Fibroblast of lung (primary cell): ENCODE measurements around the gene HAPLN2. TPM values are rescaled to one million over a fixed set of nuclear protein-coding genes. Genes with fewer than 3 reads are reported as not detected.
"Not testable (repeated sequence)": the region's sequence is repeated elsewhere in the genome, so short reads cannot be mapped to it uniquely, and the experiment has no call there.

Experiments
- DNase-seq, 2 donors: peaks; one replicate each; pipeline versions ENCODE4 v3.0.0 to v3.0.0-alpha.2; 2010; ENCODE audit warnings: low read depth in 2 of 2
- H2AFZ ChIP-seq: 2 replicates; pipeline ENCODE4 v1.5.1; 2012; ENCODE audit warnings: low read length, control low read depth, inconsistent platforms
- H3K27ac ChIP-seq: 2 replicates; pipeline ENCODE4 v1.5.1; 2011; ENCODE audit warnings: low read length, control low read depth; ENCODE audit not compliant: insufficient read depth
- H3K27me3 ChIP-seq: 2 replicates; pipeline ENCODE4 v1.5.1; 2011; ENCODE audit warnings: mild to moderate bottlenecking, low read length; ENCODE audit not compliant: control insufficient read depth, insufficient read depth
- H3K36me3 ChIP-seq: 2 replicates; pipeline ENCODE4 v1.5.1; 2011; ENCODE audit warnings: low read length; ENCODE audit not compliant: control insufficient read depth, insufficient read depth
- H3K4me1 ChIP-seq: 2 replicates; pipeline ENCODE4 v1.5.1; 2011; ENCODE audit warnings: low read length; ENCODE audit not compliant: control insufficient read depth, insufficient read depth; ENCODE audit errors: extremely low read depth
- H3K4me2 ChIP-seq: 2 replicates; pipeline ENCODE4 v1.5.1; 2011; ENCODE audit warnings: low read length, control low read depth; ENCODE audit not compliant: insufficient read depth; ENCODE audit errors: extremely low read depth
- H3K4me3 ChIP-seq, 4 experiments: fragments of 200-600 bp in 1 of 4; sonication (generic) in 1 of 4; replicated peaks in 1 of 4; 2 replicates each; pipeline ENCODE4 v1.5.1; 2011 to 2016; ENCODE audit warnings: low read length in 4 of 4, low read depth in 3 of 4, mild to moderate bottlenecking in 3 of 4, control low read depth in 2 of 4, inconsistent platforms in 1 of 4, mixed read lengths in 1 of 4; ENCODE audit not compliant: insufficient read depth in 1 of 4; ENCODE audit errors: control extremely low read depth in 1 of 4
- H3K79me2 ChIP-seq: 2 replicates; pipeline ENCODE4 v1.5.1; 2012; ENCODE audit warnings: mild to moderate bottlenecking, low read length, inconsistent platforms; ENCODE audit not compliant: control insufficient read depth, insufficient read depth
- H3K9ac ChIP-seq: 2 replicates; pipeline ENCODE4 v1.5.1; 2011; ENCODE audit warnings: mild to moderate bottlenecking, low read length, control low read depth; ENCODE audit not compliant: insufficient read depth
- H3K9me3 ChIP-seq: 2 replicates; pipeline ENCODE4 v1.5.1; 2012; ENCODE audit warnings: low read depth, low read length; ENCODE audit not compliant: control insufficient read depth, insufficient read depth
- H4K20me1 ChIP-seq: 2 replicates; pipeline ENCODE4 v1.5.1; 2011; ENCODE audit warnings: low read length; ENCODE audit not compliant: control insufficient read depth, insufficient read depth; ENCODE audit errors: extremely low read depth
- EZH2 ChIP-seq: IDR thresholded peaks from 2 replicates; pipeline ENCODE4 v1.5.1; 2012; ENCODE audit warnings: low read length, control low read depth, mild to moderate bottlenecking; ENCODE audit errors: missing control alignments
- polyA plus RNA-seq, 2 donors: library from polyadenylated mRNA; depleted of rRNA in 1 of 2; stranded (reverse) in 1 of 2; unstranded in 1 of 2; fragments of >200 nt; gene quantifications; 2 replicates each; pipeline ENCODE4 v1.2.1, GENCODE V29; 2011 to 2012; ENCODE audit warnings: missing spikeins in 1 of 2
- total RNA-seq: library from RNA; depleted of rRNA; stranded (reverse); fragments of >200 nt; gene quantifications from 2 replicates; pipeline ENCODE4 v1.2.1, GENCODE V29; 2014
- TF ChIP-seq, protein P1 (sequence below), 2 donors: IDR thresholded peaks in 1 of 2; conservative IDR thresholded peaks in 1 of 2; 1 replicate in 1 of 2; 2 replicates in 1 of 2; pipeline ENCODE4 v1.5.1; 2011 to 2012; ENCODE audit warnings: low read length in 2 of 2, control low read depth in 1 of 2, inconsistent platforms in 1 of 2, low read depth in 1 of 2, mild to moderate bottlenecking in 1 of 2

HAPLN2 gene
- total and polyA plus RNA-seq, 2 donors (not counting 1 experiment from before 2014, with no cell fraction given): not detected

DNA sequence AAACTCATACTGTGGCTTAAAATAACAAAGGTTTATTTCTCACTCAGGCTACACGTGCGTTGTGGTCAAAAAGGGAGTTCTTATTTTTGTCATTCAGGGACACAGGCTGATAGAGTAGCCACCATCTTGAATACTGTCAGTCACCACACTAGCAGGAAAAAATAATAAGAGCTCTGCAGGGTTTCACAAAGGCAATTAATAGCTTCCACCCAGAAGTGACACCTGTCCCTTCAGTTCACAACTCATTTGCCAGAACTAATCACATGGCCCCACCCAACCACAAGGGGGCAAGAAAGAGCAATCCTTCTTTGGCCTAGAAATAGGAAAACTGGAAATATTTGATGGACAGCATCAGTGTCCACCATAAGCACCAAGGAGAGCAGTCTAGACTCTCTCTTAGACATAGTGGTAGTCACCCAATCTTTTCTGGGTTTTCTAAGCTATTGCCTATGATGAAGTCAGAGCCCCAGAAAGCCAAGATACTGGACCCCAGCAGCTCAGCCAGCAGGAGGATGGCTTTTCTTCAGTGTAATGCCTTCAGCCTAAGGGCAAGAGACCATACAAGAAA, 8.2 kb downstream of the HAPLN2 start:
- H3K27me3 ChIP-seq: peaks cover 43% of the 10 kb centered on the region

GRCh38 chr1:156629823-156630449, 10.7 kb downstream of the HAPLN2 start:
- no peak for DNase-seq
- Histone ChIP-seq H3K9ac (no peak overlapping the region), H3K4me2 (no peak overlapping the region), H3K79me2 (no peaks in the 10 kb centered on the region), H3K27ac (no peak overlapping the region), H4K20me1 (peaks cover 2% of the 10 kb centered on the region), H3K9me3 (no peaks in the 10 kb centered on the region), H3K27me3 (peaks cover 37% of the 10 kb centered on the region), H2AFZ (no peak overlapping the region), H3K36me3 (no peaks in the 10 kb centered on the region), H3K4me1 (no peaks in the 10 kb centered on the region), H3K4me3 (no peak overlapping the region)
- TF ChIP-seq EZH2: no peak
- TF ChIP-seq, protein P1, sequence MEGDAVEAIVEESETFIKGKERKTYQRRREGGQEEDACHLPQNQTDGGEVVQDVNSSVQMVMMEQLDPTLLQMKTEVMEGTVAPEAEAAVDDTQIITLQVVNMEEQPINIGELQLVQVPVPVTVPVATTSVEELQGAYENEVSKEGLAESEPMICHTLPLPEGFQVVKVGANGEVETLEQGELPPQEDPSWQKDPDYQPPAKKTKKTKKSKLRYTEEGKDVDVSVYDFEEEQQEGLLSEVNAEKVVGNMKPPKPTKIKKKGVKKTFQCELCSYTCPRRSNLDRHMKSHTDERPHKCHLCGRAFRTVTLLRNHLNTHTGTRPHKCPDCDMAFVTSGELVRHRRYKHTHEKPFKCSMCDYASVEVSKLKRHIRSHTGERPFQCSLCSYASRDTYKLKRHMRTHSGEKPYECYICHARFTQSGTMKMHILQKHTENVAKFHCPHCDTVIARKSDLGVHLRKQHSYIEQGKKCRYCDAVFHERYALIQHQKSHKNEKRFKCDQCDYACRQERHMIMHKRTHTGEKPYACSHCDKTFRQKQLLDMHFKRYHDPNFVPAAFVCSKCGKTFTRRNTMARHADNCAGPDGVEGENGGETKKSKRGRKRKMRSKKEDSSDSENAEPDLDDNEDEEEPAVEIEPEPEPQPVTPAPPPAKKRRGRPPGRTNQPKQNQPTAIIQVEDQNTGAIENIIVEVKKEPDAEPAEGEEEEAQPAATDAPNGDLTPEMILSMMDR (conservative IDR thresholded peaks at IDR 0.05 in 1 of 2, IDR thresholded peaks at IDR 0.05 in 1 of 2; ENCODE audit: low read depth in 1 of 2, low read length in 2 of 2): no peak

More for the DNA sequence above, 8.2 kb downstream of the HAPLN2 start:
- DNase-seq: peak; percentile 29 to 37
- no peaks in the 10 kb centered on the region for H3K4me1 ChIP-seq
- H3K4me2 ChIP-seq: no peak overlapping the region
- H3K27ac ChIP-seq: no peak overlapping the region
- no peaks in the 10 kb centered on the region for H3K79me2 ChIP-seq
- TF ChIP-seq EZH2: no peak
- TF ChIP-seq, protein P1 (conservative IDR thresholded peaks at IDR 0.05 in 1 of 2, IDR thresholded peaks at IDR 0.05 in 1 of 2; ENCODE audit: low read depth in 1 of 2, low read length in 2 of 2): peak; percentile 60 to 69
- H3K36me3 ChIP-seq: no peaks in the 10 kb centered on the region
- no peak overlapping the region for H2AFZ ChIP-seq
- H3K4me3 ChIP-seq: no peak overlapping the region
- peaks cover 2% of the 10 kb centered on the region for H4K20me1 ChIP-seq
- H3K9me3 ChIP-seq: no peaks in the 10 kb centered on the region
- H3K9ac ChIP-seq: no peak overlapping the region

- not testable (repeated sequence) for H4K20me1 ChIP-seq, H3K36me3 ChIP-seq, H2AFZ ChIP-seq, DNase-seq, H3K9ac ChIP-seq, H3K9me3 ChIP-seq, H3K4me3 ChIP-seq, H3K27ac ChIP-seq, H3K4me1 ChIP-seq, H3K4me2 ChIP-seq, H3K79me2 ChIP-seq
- peaks cover 35% of the 10 kb centered on the region for H3K27me3 ChIP-seq
Measured at GRCh38 chr1:156631152-156631551, 11.9 kb downstream of the HAPLN2 start.
